GM23338 (cell line): ENCODE measurements around the gene ASS1. TPM values are rescaled to one million over a fixed set of nuclear protein-coding genes. Genes with fewer than 3 reads are reported as not detected.

ENCODE experiments used
- ATAC-seq: fragments of 200-7000 bp; cut with Tn5 transposase; 3 replicates; pipeline ENCODE4 v1.9.1; 2020
- DNase-seq: peaks from one replicate; pipeline ENCODE4 v3.0.0-alpha.2; 2015; ENCODE audit warnings: low spot score
- H2AFZ ChIP-seq: fragments of 200-600 bp; sonication (generic); 2 replicates; pipeline ENCODE4 v1.8.0; 2016; ENCODE audit warnings: antibody characterized with exemption, mild to moderate bottlenecking, moderate library complexity
- H3F3A ChIP-seq: fragments of 200-600 bp; sonication (generic); replicated peaks from 2 replicates; pipeline ENCODE4 v1.8.0; 2017; ENCODE audit warnings: antibody characterized with exemption, mixed run types, low read depth
- H3K27ac ChIP-seq: fragments of 200-600 bp; sonication (generic); 2 replicates; pipeline ENCODE4 v1.6.1; 2016; ENCODE audit warnings: low read depth
- H3K27me3 ChIP-seq: fragments of 200-600 bp; sonication (generic); 2 replicates; pipeline ENCODE4 v1.8.0; 2016; ENCODE audit warnings: mild to moderate bottlenecking, mixed run types, moderate library complexity; ENCODE audit not compliant: insufficient read depth
- H3K36me3 ChIP-seq: fragments of 200-600 bp; sonication (generic); 2 replicates; pipeline ENCODE4 v1.8.0; 2016; ENCODE audit warnings: mild to moderate bottlenecking; ENCODE audit not compliant: insufficient read depth
- H3K4me1 ChIP-seq: fragments of 200-600 bp; sonication (generic); 2 replicates; pipeline ENCODE4 v1.8.0; 2016; ENCODE audit warnings: mild to moderate bottlenecking, moderate library complexity; ENCODE audit not compliant: insufficient read depth
- H3K4me2 ChIP-seq: fragments of 200-600 bp; sonication (generic); 2 replicates; pipeline ENCODE4 v1.7.1; 2017; ENCODE audit warnings: mixed run types
- H3K4me3 ChIP-seq: fragments of 200-600 bp; sonication (generic); 2 replicates; pipeline ENCODE4 v1.6.1; 2016; ENCODE audit warnings: mixed run types
- H3K79me2 ChIP-seq: fragments of 200-600 bp; sonication (generic); replicated peaks from 2 replicates; pipeline ENCODE4 v1.8.0; 2017; ENCODE audit warnings: mild to moderate bottlenecking; ENCODE audit not compliant: insufficient read depth
- H3K9me2 ChIP-seq: fragments of 200-600 bp; sonication (generic); 2 replicates; pipeline ENCODE4 v1.8.0; 2017; ENCODE audit not compliant: insufficient read depth
- H4K20me1 ChIP-seq: fragments of 200-600 bp; sonication (generic); replicated peaks from 2 replicates; pipeline ENCODE4 v1.8.0; 2017; ENCODE audit warnings: mild to moderate bottlenecking; ENCODE audit not compliant: insufficient read depth
- H3K27ac Mint-ChIP-seq: 2 replicates; pipeline ENCODE4 v1.8.0; 2020; ENCODE audit warnings: inconsistent platforms, mild to moderate bottlenecking, moderate library complexity, mixed read lengths
- H3K27me3 Mint-ChIP-seq: 3 replicates; pipeline ENCODE4 v1.8.0; 2022; ENCODE audit warnings: low read depth, mild to moderate bottlenecking, moderate library complexity, mixed read lengths, inconsistent platforms; ENCODE audit not compliant: insufficient read depth, poor library complexity
- H3K36me3 Mint-ChIP-seq: 3 replicates; pipeline ENCODE4 v1.8.0; 2021; ENCODE audit warnings: low read depth, mild to moderate bottlenecking, inconsistent platforms, moderate library complexity, mixed read lengths
- H3K4me1 Mint-ChIP-seq: 3 replicates; pipeline ENCODE4 v1.8.0; 2020; ENCODE audit warnings: mild to moderate bottlenecking, inconsistent platforms, mixed read lengths
- H3K4me3 Mint-ChIP-seq: 3 replicates; pipeline ENCODE4 v1.8.0; 2021; ENCODE audit warnings: moderate library complexity, mild to moderate bottlenecking, inconsistent platforms, mixed read lengths
- H3K9me3 Mint-ChIP-seq: 3 replicates; pipeline ENCODE4 v1.8.0; 2020; ENCODE audit warnings: moderate library complexity, mild to moderate bottlenecking, inconsistent platforms, mixed read lengths
- CTCF ChIP-seq, 2 experiments: fragments of 200-600 bp in 1 of 2; sonication (generic) in 1 of 2; conservative IDR thresholded peaks; 2 replicates each; pipeline versions ENCODE4 v1.5.1 to v1.6.1; 2016 to 2017; ENCODE audit warnings: antibody characterized with exemption in 2 of 2, low read depth in 2 of 2, mild to moderate bottlenecking in 2 of 2, moderate library complexity in 1 of 2
- ETS1 ChIP-seq: IDR thresholded peaks from 2 replicates; pipeline ENCODE4 v1.6.1; 2016; ENCODE audit warnings: antibody characterized with exemption
- JUNB ChIP-seq: IDR thresholded peaks from one replicate; pipeline ENCODE4 v1.6.1; 2016; ENCODE audit warnings: antibody characterized with exemption; ENCODE audit not compliant: unreplicated experiment
- NANOG ChIP-seq: IDR thresholded peaks from 2 replicates; pipeline ENCODE4 v1.6.1; 2016; ENCODE audit warnings: antibody characterized with exemption, borderline replicate concordance
- REST ChIP-seq: IDR thresholded peaks from one replicate; pipeline ENCODE4 v1.6.1; 2018; ENCODE audit warnings: antibody characterized with exemption; ENCODE audit not compliant: unreplicated experiment
- STAT1 ChIP-seq: IDR thresholded peaks from one replicate; pipeline ENCODE4 v1.6.1; 2016; ENCODE audit warnings: antibody characterized with exemption; ENCODE audit not compliant: unreplicated experiment
- polyA plus RNA-seq: library from polyadenylated mRNA; unstranded; fragments of >200 nt; fragmentation: Nextera tagmentation; extraction: Ambion mirVana; gene quantifications from 2 replicates; pipeline ENCODE4 v1.2.1, GENCODE V29; 2016
- total RNA-seq: library from RNA; depleted of rRNA; stranded (reverse); fragments of >200 nt; shearing (Covaris generic); gene quantifications from 2 replicates; pipeline ENCODE4 v1.2.3, GENCODE V29; 2014

The ASS1 gene
- total and polyA plus RNA-seq, 2 experiments from 2014 or later = 65.8 to 103 TPM

GRCh38 chr9:130479587-130479986 lies 34.8 kb downstream of the ASS1 start:
- no peak for TF ChIP-seq REST
- peaks cover 24% of the 10 kb centered on the region; the same call in 2 of the 3 replicates for H3K36me3 Mint-ChIP-seq
- no peaks in the 10 kb centered on the region for H3K9me3 Mint-ChIP-seq
- H3K4me1 Mint-ChIP-seq = peaks cover 9% of the 10 kb centered on the region
- DNase-seq (no peak), ATAC-seq (no peak)
- no peaks in the 10 kb centered on the region for H4K20me1 ChIP-seq
- no peak overlapping the region for H3K4me2 ChIP-seq
- 0 out of 2 replicates have a peak, but pooled peaks cover 3% of the 10 kb centered on the region for H3F3A ChIP-seq
- H3K4me1 ChIP-seq = no peaks in the 10 kb centered on the region; the same call in 1 of the 2 replicates
- H3K36me3 ChIP-seq = no peaks in the 10 kb centered on the region
- no peak overlapping the region for H3K27ac Mint-ChIP-seq
- no peaks in the 10 kb centered on the region for H3K79me2 ChIP-seq
- H3K27me3 ChIP-seq = no peaks in the 10 kb centered on the region
- H3K27me3 Mint-ChIP-seq = peaks cover 8% of the 10 kb centered on the region
- H3K9me2 ChIP-seq = no peaks in the 10 kb centered on the region
- H3K27ac ChIP-seq = no peak overlapping the region
- no peak overlapping the region for H3K4me3 Mint-ChIP-seq
- H2AFZ ChIP-seq = no peak overlapping the region
- H3K4me3 ChIP-seq = no peak overlapping the region

GRCh38 chr9:130480673-130481072 lies 35.9 kb downstream of the ASS1 start:
- H4K20me1 ChIP-seq = no peaks in the 10 kb centered on the region
- no peaks in the 10 kb centered on the region for H3K36me3 ChIP-seq
- H3K4me2 ChIP-seq = no peak overlapping the region
- TF ChIP-seq JUNB (no peak), NANOG (no peak), STAT1 (no peak), CTCF (conservative IDR thresholded peaks at IDR 0.05; ENCODE audit: low read depth in 2 of 2) (peak; percentile 51 to 83), ETS1 (no peak)
- no peaks in the 10 kb centered on the region for H3K9me2 ChIP-seq
- Mint-ChIP-seq H3K4me1 (peaks cover 9% of the 10 kb centered on the region), H3K27ac (no peak overlapping the region), H3K9me3 (no peaks in the 10 kb centered on the region), H3K4me3 (no peak overlapping the region), H3K36me3 (peaks cover 26% of the 10 kb centered on the region; the same call in 2 of the 3 replicates), H3K27me3 (peaks cover 4% of the 10 kb centered on the region)
- ATAC-seq (peak; percentile 80), DNase-seq (peak; percentile 72)
- H3K27ac ChIP-seq = no peak overlapping the region
- H3K79me2 ChIP-seq = no peaks in the 10 kb centered on the region
- H3F3A ChIP-seq = 0 out of 2 replicates have a peak, but pooled peaks cover 3% of the 10 kb centered on the region
- no peaks in the 10 kb centered on the region; the same call in 1 of the 2 replicates for H3K4me1 ChIP-seq
- no peaks in the 10 kb centered on the region for H3K27me3 ChIP-seq
- H3K4me3 ChIP-seq = no peak overlapping the region
- no peak overlapping the region for H2AFZ ChIP-seq
